ENCODE results near the gene TOMM6. TPM values are rescaled to one million over a fixed set of nuclear protein-coding genes. Genes with fewer than 3 reads are reported as not detected.

The TOMM6 gene
- total RNA-seq, 1 experiment from 2014 or later, result 234 TPM

- peak; percentile 80; the same call in 1 of the 2 replicates for TF ChIP-seq SIN3A (IDR thresholded peaks at IDR 0.05; ENCODE audit: borderline replicate concordance, insufficient read depth, low read depth, low read length)
- TF ChIP-seq POLR2AphosphoS5 (IDR thresholded peaks at IDR 0.05; ENCODE audit: low read depth, low read length), result peak; percentile 69
- no peak for TF ChIP-seq TCF7L2 (IDR thresholded peaks at IDR 0.05; ENCODE audit: low read depth, low read length)
- TF ChIP-seq REST (IDR thresholded peaks at IDR 0.05; ENCODE audit: insufficient read depth in 1 of 2, low read depth in 2 of 2, low read length in 1 of 2), result peak in 1 of 2 experiments; percentile 56; a peak in 1 of 4 replicates
- TF ChIP-seq CTCF (IDR thresholded peaks at IDR 0.05), result peak; percentile 98
- ATAC-seq (peak; percentile 93), DNase-seq (ENCODE audit: low read depth, low spot score) (peak; percentile 71)
- BruUV-seq (replicated peaks), result no TSS peak
- no peaks in the 10 kb centered on the region for H3K9me3 ChIP-seq (ENCODE audit: control insufficient read depth, insufficient read depth, low read depth, low read length)
- no peaks in the 10 kb centered on the region for H3K27me3 ChIP-seq (ENCODE audit: control insufficient read depth, insufficient read depth, low read length)
- H3K27ac ChIP-seq (ENCODE audit: low read length), result peak within 1 kb of the TSS; percentile 74; the same call in 1 of the 2 replicates
- peaks cover 5% of the 10 kb centered on the region for H3K4me1 ChIP-seq (ENCODE audit: control insufficient read depth, insufficient read depth, low read length)
- H3K36me3 ChIP-seq (ENCODE audit: control insufficient read depth, insufficient read depth, low read length), result peaks cover 2% of the 10 kb centered on the region; the same call in 1 of the 2 replicates
- in situ Hi-C loops (cut with HindIII; ENCODE audit: low pct_unique_long_range_greater_than_20kb, low sequenced_read_pairs) (no loop called here), intact Hi-C loops (cut with micrococcal nuclease; ENCODE audit: unreplicated experiment) (loop anchor here (5.0 to 10.0 kb wide), 3 partner anchors 45 to 262 kb away; partner anchors contain the start of gene TFEB)
- ChIA-PET POLR2A (interaction anchor here (0.6 kb wide), 1 partner anchor 273 kb away, joined by 7 read pairs; no protein-coding TSS in a partner anchor), CTCF (interaction anchor here (0.6 to 0.7 kb wide), 5 partner anchors 39 to 450 kb away, joined by 3 to 4 read pairs (median 3); no protein-coding TSS in a partner anchor)
- H3K4me3 ChIP-seq (ENCODE audit: low read depth in 2 of 2, low read length in 2 of 2), result peak within 1 kb of the TSS; percentile 68 to 78
These were observed 7.5 kb upstream of the TOMM6 start, which contains the start of gene FRS3 for GRCh38 chr6:41779788-41780550. Gene FRS3 (minus strand): TSS chr6:41779900. CDS start chr6:41776987, 2,913 bp downstream.

GRCh38 chr6:41780551-41781365 lies 6.7 kb upstream of the TOMM6 start, which contains the start of gene PRICKLE4:
Gene PRICKLE4 (plus strand): TSS chr6:41780782. CDS start chr6:41783474, 2,692 bp downstream.
- peak within 1 kb of the TSS; percentile 57 for H3K27ac ChIP-seq (ENCODE audit: low read length)
- in situ Hi-C loops (cut with HindIII; ENCODE audit: low pct_unique_long_range_greater_than_20kb, low sequenced_read_pairs) (no loop called here), intact Hi-C loops (cut with micrococcal nuclease; ENCODE audit: unreplicated experiment) (loop anchor here (5.0 to 10.0 kb wide), 2 partner anchors 46 to 262 kb away; partner anchors contain the start of gene TFEB)
- CTCF ChIA-PET, result no interaction called here
- no peaks in the 10 kb centered on the region for H3K27me3 ChIP-seq (ENCODE audit: control insufficient read depth, insufficient read depth, low read length)
- DNase-seq (ENCODE audit: low read depth, low spot score), result no peak
- peak within 1 kb of the TSS; percentile 68 to 73 for H3K4me3 ChIP-seq (ENCODE audit: low read depth in 2 of 2, low read length in 2 of 2)
- H3K4me1 ChIP-seq (ENCODE audit: control insufficient read depth, insufficient read depth, low read length), result peaks cover 5% of the 10 kb centered on the region
- no TSS peak for BruUV-seq (replicated peaks)
- no peaks in the 10 kb centered on the region for H3K36me3 ChIP-seq (ENCODE audit: control insufficient read depth, insufficient read depth, low read length)
- no peaks in the 10 kb centered on the region for H3K9me3 ChIP-seq (ENCODE audit: control insufficient read depth, insufficient read depth, low read depth, low read length)
- TF ChIP-seq TCF7L2 (IDR thresholded peaks at IDR 0.05; ENCODE audit: low read depth, low read length), result no peak
- no peak for TF ChIP-seq REST (IDR thresholded peaks at IDR 0.05; ENCODE audit: insufficient read depth in 1 of 2, low read depth in 2 of 2, low read length in 1 of 2)
- TF ChIP-seq SIN3A (IDR thresholded peaks at IDR 0.05; ENCODE audit: borderline replicate concordance, insufficient read depth, low read depth, low read length), result no peak
- no peak for TF ChIP-seq CTCF (IDR thresholded peaks at IDR 0.05)
- TF ChIP-seq POLR2AphosphoS5 (IDR thresholded peaks at IDR 0.05; ENCODE audit: low read depth, low read length), result no peak
- ATAC-seq, result peak; percentile 44
- POLR2A ChIA-PET, result interaction anchor here (0.6 kb wide), 1 partner anchor 248 kb away, joined by 3 read pairs; no protein-coding TSS in a partner anchor
